Memory B cell (primary cell): ENCODE results near the gene MBTPS1.
A peak's percentile ranks its signal among the peaks of the same experiment; 100 is the strongest.
"Not testable (repeated sequence)": the region's sequence is repeated elsewhere in the genome, so short reads cannot be mapped to it uniquely, and the experiment has no call there.

Source experiments
- ATAC-seq: fragments of 150-1000 bp; cut with Tn5 transposase; 2 replicates; pipeline ENCODE4 v1.10.0; 2021; ENCODE audit warnings: low read depth, mild to moderate bottlenecking, moderate library complexity
- DNase-seq, 2 donors: peaks; one replicate each; pipeline ENCODE4 v3.0.0; 2022; ENCODE audit warnings: low spot score in 2 of 2
- H3K27ac Mint-ChIP-seq: one replicate; pipeline ENCODE4 v1.8.0; 2022; ENCODE audit warnings: mild to moderate bottlenecking, moderate library complexity, mixed read lengths
- H3K27me3 Mint-ChIP-seq: one replicate; pipeline ENCODE4 v1.8.0; 2022; ENCODE audit warnings: mixed read lengths
- H3K36me3 Mint-ChIP-seq: one replicate; pipeline ENCODE4 v1.8.0; 2022; ENCODE audit warnings: mild to moderate bottlenecking, mixed read lengths
- H3K4me1 Mint-ChIP-seq: one replicate; pipeline ENCODE4 v1.8.0; 2022; ENCODE audit warnings: mixed read lengths
- H3K4me3 Mint-ChIP-seq: one replicate; pipeline ENCODE4 v1.8.0; 2022; ENCODE audit warnings: mild to moderate bottlenecking, moderate library complexity, mixed read lengths
- H3K9me3 Mint-ChIP-seq: one replicate; pipeline ENCODE4 v1.8.0; 2022; ENCODE audit warnings: mixed read lengths

Gene MBTPS1

GRCh38 chr16:84120023-84120422 lies 3.3 kb upstream of the MBTPS1 start:
- Mint-ChIP-seq H3K27me3 (no peaks in the 10 kb centered on the region), H3K4me3 (no peak overlapping the region), H3K27ac (no peak overlapping the region), H3K36me3 (peaks cover 7% of the 10 kb centered on the region), H3K4me1 (peaks cover 12% of the 10 kb centered on the region), H3K9me3 (no peaks in the 10 kb centered on the region)
- DNase-seq (no peak), ATAC-seq (no peak)

- H3K36me3 Mint-ChIP-seq, result peaks cover 7% of the 10 kb centered on the region
- H3K9me3 Mint-ChIP-seq, result no peaks in the 10 kb centered on the region
- DNase-seq (no peak), ATAC-seq (no peak)
- H3K27me3 Mint-ChIP-seq, result no peaks in the 10 kb centered on the region
- H3K4me1 Mint-ChIP-seq, result peaks cover 9% of the 10 kb centered on the region
- no peak overlapping the region for H3K27ac Mint-ChIP-seq
- no peak overlapping the region for H3K4me3 Mint-ChIP-seq
These were observed 2.6 kb upstream of the MBTPS1 start for GRCh38 chr16:84119368-84119767.

GRCh38 chr16:84118315-84118714 lies 1.6 kb upstream of the MBTPS1 start:
- H3K9me3 Mint-ChIP-seq, DNase-seq, H3K4me3 Mint-ChIP-seq, H3K27me3 Mint-ChIP-seq, ATAC-seq, H3K27ac Mint-ChIP-seq, H3K36me3 Mint-ChIP-seq: not testable (repeated sequence)
- peaks cover 11% of the 10 kb centered on the region for H3K4me1 Mint-ChIP-seq

- no peak for DNase-seq
- Mint-ChIP-seq H3K9me3 (no peaks in the 10 kb centered on the region), H3K27me3 (no peaks in the 10 kb centered on the region), H3K27ac (peak overlapping the region; percentile 94), H3K4me3 (peak overlapping the region; percentile 91), H3K36me3 (peaks cover 4% of the 10 kb centered on the region), H3K4me1 (peaks cover 11% of the 10 kb centered on the region)
- ATAC-seq, result no peak
These were observed 727 bp upstream of the MBTPS1 start for GRCh38 chr16:84117494-84117843.

- Mint-ChIP-seq H3K36me3 (no peaks in the 10 kb centered on the region), H3K27ac (peak overlapping the region; percentile 94), H3K4me1 (peaks cover 16% of the 10 kb centered on the region), H3K27me3 (no peaks in the 10 kb centered on the region), H3K4me3 (peak overlapping the region; percentile 91), H3K9me3 (no peaks in the 10 kb centered on the region)
- ATAC-seq (peak; percentile 47), DNase-seq (no peak)
These were observed 623 bp downstream of the MBTPS1 start for GRCh38 chr16:84115919-84116719.

GRCh38 chr16:84111949-84112348 lies 4.8 kb downstream of the MBTPS1 start:
- not testable (repeated sequence) for H3K4me3 Mint-ChIP-seq, DNase-seq
- peaks cover 28% of the 10 kb centered on the region for H3K4me1 Mint-ChIP-seq

GRCh38 chr16:84111525-84111924 lies 5.2 kb downstream of the MBTPS1 start:
- peaks cover 9% of the 10 kb centered on the region for H3K36me3 Mint-ChIP-seq

More at GRCh38 chr16:84111949-84112348, 4.8 kb downstream of the MBTPS1 start:
- H3K27ac Mint-ChIP-seq, ATAC-seq, H3K27me3 Mint-ChIP-seq, H3K36me3 Mint-ChIP-seq, H3K9me3 Mint-ChIP-seq: not testable (repeated sequence)

GRCh38 chr16:84110527-84110926 lies 6.2 kb downstream of the MBTPS1 start:
- Mint-ChIP-seq H3K4me3 (no peak overlapping the region), H3K27ac (no peak overlapping the region), H3K9me3 (no peaks in the 10 kb centered on the region), H3K36me3 (peaks cover 13% of the 10 kb centered on the region), H3K27me3 (no peaks in the 10 kb centered on the region), H3K4me1 (peaks cover 35% of the 10 kb centered on the region)
- ATAC-seq (no peak), DNase-seq (no peak)

More at GRCh38 chr16:84111525-84111924, 5.2 kb downstream of the MBTPS1 start:
- Mint-ChIP-seq H3K27me3 (no peaks in the 10 kb centered on the region), H3K4me3 (no peak overlapping the region), H3K4me1 (peaks cover 31% of the 10 kb centered on the region), H3K27ac (no peak overlapping the region), H3K9me3 (no peaks in the 10 kb centered on the region)
- DNase-seq (no peak), ATAC-seq (no peak)

- H3K4me1 Mint-ChIP-seq, result peaks cover 38% of the 10 kb centered on the region
- H3K36me3 Mint-ChIP-seq, result peaks cover 15% of the 10 kb centered on the region
- no peak overlapping the region for H3K27ac Mint-ChIP-seq
- ATAC-seq (no peak), DNase-seq (no peak)
- H3K9me3 Mint-ChIP-seq, result no peaks in the 10 kb centered on the region
- H3K4me3 Mint-ChIP-seq, result no peak overlapping the region
- no peaks in the 10 kb centered on the region for H3K27me3 Mint-ChIP-seq
These were observed 7.0 kb downstream of the MBTPS1 start for GRCh38 chr16:84109598-84110335.

GRCh38 chr16:84107921-84108320 lies 8.8 kb downstream of the MBTPS1 start:
- peaks cover 38% of the 10 kb centered on the region for H3K4me1 Mint-ChIP-seq
- ATAC-seq (no peak), DNase-seq (no peak)
- H3K9me3 Mint-ChIP-seq, result no peaks in the 10 kb centered on the region
- H3K27me3 Mint-ChIP-seq, result no peaks in the 10 kb centered on the region
- H3K27ac Mint-ChIP-seq, result no peak overlapping the region
- H3K4me3 Mint-ChIP-seq, result no peak overlapping the region
- H3K36me3 Mint-ChIP-seq, result peaks cover 15% of the 10 kb centered on the region

- Mint-ChIP-seq H3K9me3 (no peaks in the 10 kb centered on the region), H3K4me3 (no peak overlapping the region), H3K4me1 (peaks cover 36% of the 10 kb centered on the region), H3K27me3 (no peaks in the 10 kb centered on the region), H3K27ac (peak overlapping the region; percentile 56), H3K36me3 (peaks cover 18% of the 10 kb centered on the region)
- DNase-seq (no peak), ATAC-seq (no peak)
These were observed 10.6 kb downstream of the MBTPS1 start for GRCh38 chr16:84105948-84106740.

GRCh38 chr16:84105301-84105815 lies 11.4 kb downstream of the MBTPS1 start:
- peak overlapping the region; percentile 56 for H3K27ac Mint-ChIP-seq
- H3K27me3 Mint-ChIP-seq, result no peaks in the 10 kb centered on the region
- no peak overlapping the region for H3K4me3 Mint-ChIP-seq
- H3K36me3 Mint-ChIP-seq, result peaks cover 20% of the 10 kb centered on the region
- DNase-seq (no peak), ATAC-seq (no peak)
- no peaks in the 10 kb centered on the region for H3K9me3 Mint-ChIP-seq
- peaks cover 29% of the 10 kb centered on the region for H3K4me1 Mint-ChIP-seq

GRCh38 chr16:84104231-84104630 lies 12.5 kb downstream of the MBTPS1 start:
- no peak for ATAC-seq
- H3K4me1 Mint-ChIP-seq, result peaks cover 29% of the 10 kb centered on the region
- H3K36me3 Mint-ChIP-seq, result peaks cover 19% of the 10 kb centered on the region
- no peaks in the 10 kb centered on the region for H3K27me3 Mint-ChIP-seq
- no peak overlapping the region for H3K27ac Mint-ChIP-seq
- H3K9me3 Mint-ChIP-seq, result no peaks in the 10 kb centered on the region
- DNase-seq, result no peak
- no peak overlapping the region for H3K4me3 Mint-ChIP-seq

- ATAC-seq, result no peak
- Mint-ChIP-seq H3K9me3 (no peaks in the 10 kb centered on the region), H3K4me1 (peaks cover 26% of the 10 kb centered on the region), H3K27me3 (no peaks in the 10 kb centered on the region), H3K36me3 (peaks cover 18% of the 10 kb centered on the region), H3K27ac (peak overlapping the region; percentile 16), H3K4me3 (no peak overlapping the region)
- DNase-seq, result no peak
These were observed 13.1 kb downstream of the MBTPS1 start for GRCh38 chr16:84103678-84104077.
